Activated B cell treated with CpG ODN at 0.5 μM for 24 hours (primary cell): ENCODE results near the gene SAMM50. TPM values are rescaled to one million over a fixed set of nuclear protein-coding genes. Genes with fewer than 3 reads are reported as not detected.

Source experiments
- ATAC-seq: fragments of 200-7000 bp; cut with Tn5 transposase; one replicate; pipeline ENCODE4 v1.10.0; 2021; ENCODE audit warnings: low read depth, mild to moderate bottlenecking, moderate library complexity
- CTCF ChIA-PET: fragments of 350-600 bp; sonication (Branson Sonifier 250); formaldehyde crosslinking; loops from one replicate; lab custom pipeline; 2021; ENCODE audit warnings: antibody characterized with exemption; lab: Charles Lee
- POLR2A ChIA-PET: fragments of 350-600 bp; sonication (Branson Sonifier 250); formaldehyde crosslinking; loops from one replicate; lab custom pipeline; 2021; ENCODE audit warnings: antibody characterized with exemption; lab: Charles Lee
- DNase-seq: peaks from one replicate; pipeline ENCODE4 v3.0.0; 2022
- H3K27ac Mint-ChIP-seq: one replicate; pipeline ENCODE4 v1.8.0; 2020; ENCODE audit warnings: mixed read lengths
- H3K27me3 Mint-ChIP-seq: one replicate; pipeline ENCODE4 v1.8.0; 2021; ENCODE audit warnings: mixed read lengths
- H3K36me3 Mint-ChIP-seq: one replicate; pipeline ENCODE4 v1.8.0; 2021; ENCODE audit warnings: low read depth, mixed read lengths
- H3K4me1 Mint-ChIP-seq: one replicate; pipeline ENCODE4 v1.8.0; 2021; ENCODE audit warnings: mixed read lengths
- H3K4me3 Mint-ChIP-seq: one replicate; pipeline ENCODE4 v1.8.0; 2020; ENCODE audit warnings: mild to moderate bottlenecking, mixed read lengths
- H3K9me3 Mint-ChIP-seq: one replicate; pipeline ENCODE4 v1.8.0; 2020; ENCODE audit warnings: mixed read lengths
- CTCF ChIP-seq: fragments of 200-600 bp; IDR thresholded peaks from one replicate; pipeline ENCODE4 v1.8.0; 2022; ENCODE audit warnings: antibody characterized with exemption, mild to moderate bottlenecking
- intact Hi-C: fragments of 100-400 bp; cut with micrococcal nuclease; formaldehyde crosslinking; loops from one replicate; pipeline ENCODE4 v1.15.1; 2024
- total RNA-seq: library from RNA; stranded (reverse); gene quantifications from 2 replicates; pipeline ENCODE4 v1.2.3, GENCODE V29; 2022

SAMM50 gene
- total RNA-seq, 1 donor from 2014 or later: 51.2 TPM

DNA sequence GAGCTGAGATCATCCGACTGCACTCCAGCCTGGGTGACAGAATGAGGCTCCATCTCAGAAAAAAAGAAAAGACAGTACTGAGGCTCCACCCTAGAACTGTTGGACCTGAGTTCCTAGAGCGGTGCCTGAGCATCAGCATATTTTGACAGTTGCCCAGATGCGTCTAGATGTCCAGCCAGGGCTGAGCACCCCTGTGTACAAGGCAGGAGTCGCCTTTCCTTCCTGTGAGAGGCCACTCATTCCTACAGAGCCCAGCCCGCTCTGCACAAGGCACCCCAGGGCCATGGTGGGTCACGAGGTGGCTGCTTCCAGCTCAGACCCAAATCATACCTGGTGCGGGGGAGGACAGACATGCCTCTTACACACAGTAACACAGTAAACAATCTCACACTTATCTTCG is 15.9 kb downstream of the SAMM50 start:
- Mint-ChIP-seq H3K9me3 (no peaks in the 10 kb centered on the region), H3K27ac (no peak overlapping the region), H3K27me3 (no peaks in the 10 kb centered on the region), H3K4me1 (no peaks in the 10 kb centered on the region), H3K4me3 (no peak overlapping the region), H3K36me3 (peaks cover 93% of the 10 kb centered on the region)
- no peak for TF ChIP-seq CTCF
- DNase-seq: no peak
- CTCF ChIA-PET: no interaction called here
- no peak for ATAC-seq
- POLR2A ChIA-PET: no interaction called here
- intact Hi-C loops: no loop called here

GRCh38 chr22:43972931-43973462 is 17.8 kb downstream of the SAMM50 start:
- intact Hi-C loops: no loop called here
- CTCF ChIA-PET: no interaction called here
- no peak for ATAC-seq
- Mint-ChIP-seq H3K4me1 (no peaks in the 10 kb centered on the region), H3K9me3 (no peaks in the 10 kb centered on the region), H3K4me3 (no peak overlapping the region), H3K36me3 (peaks cover 95% of the 10 kb centered on the region), H3K27me3 (no peaks in the 10 kb centered on the region), H3K27ac (no peak overlapping the region)
- TF ChIP-seq CTCF: no peak
- no peak for DNase-seq
- POLR2A ChIA-PET: no interaction called here

- intact Hi-C loops: no loop called here
- H3K36me3 Mint-ChIP-seq: peaks cover 96% of the 10 kb centered on the region
Measured at GRCh38 chr22:43974028-43974545, 18.8 kb downstream of the SAMM50 start.

DNA sequence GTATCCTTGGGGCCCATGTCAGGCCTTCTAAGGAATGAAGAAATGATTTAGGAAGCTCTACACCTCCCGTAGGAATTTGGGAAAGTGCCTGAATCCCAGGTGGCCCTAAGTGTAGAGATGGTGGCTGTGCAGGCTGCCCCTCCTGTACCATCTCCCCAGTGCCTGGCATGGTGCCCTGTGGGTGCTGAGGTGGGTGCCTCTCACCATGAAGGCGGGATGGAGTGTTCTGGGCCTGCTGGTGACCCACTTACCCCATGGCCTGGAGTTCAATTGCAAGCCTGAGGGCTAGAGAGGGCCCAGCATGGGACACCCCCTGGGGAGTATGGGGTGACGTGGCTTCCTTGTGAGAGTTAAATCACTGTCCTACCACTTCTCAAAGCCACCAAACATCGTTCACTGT is 19.8 kb downstream of the SAMM50 start:
- CTCF ChIA-PET: no interaction called here
- Mint-ChIP-seq H3K4me1 (no peaks in the 10 kb centered on the region), H3K36me3 (peaks cover 96% of the 10 kb centered on the region), H3K4me3 (no peak overlapping the region), H3K27me3 (no peaks in the 10 kb centered on the region), H3K9me3 (no peaks in the 10 kb centered on the region), H3K27ac (no peak overlapping the region)
- TF ChIP-seq CTCF: no peak
- POLR2A ChIA-PET: no interaction called here
- intact Hi-C loops: no loop called here
- ATAC-seq (no peak), DNase-seq (no peak)

More at GRCh38 chr22:43974028-43974545, 18.8 kb downstream of the SAMM50 start:
- no peak for TF ChIP-seq CTCF
- no peak overlapping the region for H3K27ac Mint-ChIP-seq
- CTCF ChIA-PET: no interaction called here
- ATAC-seq (no peak), DNase-seq (no peak)
- H3K27me3 Mint-ChIP-seq: no peaks in the 10 kb centered on the region
- no peaks in the 10 kb centered on the region for H3K4me1 Mint-ChIP-seq
- H3K9me3 Mint-ChIP-seq: no peaks in the 10 kb centered on the region
- POLR2A ChIA-PET: no interaction called here
- H3K4me3 Mint-ChIP-seq: no peak overlapping the region

DNA sequence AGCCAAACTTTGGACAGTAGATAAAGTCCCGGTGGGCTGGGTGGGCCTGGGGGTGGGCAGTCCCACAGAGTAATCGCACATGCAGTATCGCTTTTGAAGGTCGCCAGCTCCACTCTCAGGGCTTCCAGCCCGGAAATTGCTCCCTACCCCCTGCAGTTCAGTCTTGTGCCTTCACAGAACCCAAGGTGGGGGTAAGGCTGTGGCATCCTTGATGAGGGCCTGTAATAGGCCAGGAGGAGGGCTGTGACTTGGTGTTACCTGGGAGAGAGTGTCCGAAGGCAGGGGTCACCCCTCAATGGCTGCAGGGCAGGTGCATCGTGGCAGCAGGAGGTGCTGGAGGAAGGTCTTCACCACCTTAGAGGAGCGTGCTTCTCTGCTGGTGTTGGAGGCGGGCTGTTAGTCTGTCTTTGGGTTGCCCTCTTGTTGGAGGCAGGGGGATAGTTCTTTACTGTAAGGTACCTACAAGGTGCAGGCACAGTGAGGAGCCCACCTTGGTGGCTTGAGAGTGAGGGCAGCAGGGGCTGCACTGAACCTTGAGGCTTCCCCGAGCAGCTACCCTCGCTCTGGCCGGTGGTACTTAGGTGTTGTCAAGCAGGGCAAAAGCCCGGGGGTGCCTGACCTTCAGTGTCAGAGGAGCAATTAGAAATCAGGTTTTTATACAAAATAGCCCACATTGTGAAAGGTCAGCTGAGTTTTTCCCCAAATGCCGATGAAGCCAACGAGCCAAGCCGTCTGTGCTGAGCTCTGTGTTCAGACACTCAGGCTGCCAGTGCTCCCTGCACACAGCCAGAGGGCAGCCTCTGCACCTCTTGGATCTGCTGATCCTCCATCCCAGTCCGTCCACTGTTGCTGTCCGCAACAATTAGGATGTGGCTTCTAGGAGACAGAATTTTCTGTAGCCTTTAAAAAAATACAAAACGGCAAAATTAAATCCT is 21.9 kb downstream of the SAMM50 start:
- Mint-ChIP-seq H3K27ac (no peak overlapping the region), H3K27me3 (no peaks in the 10 kb centered on the region), H3K4me3 (no peak overlapping the region), H3K9me3 (no peaks in the 10 kb centered on the region), H3K36me3 (peaks cover 95% of the 10 kb centered on the region), H3K4me1 (no peaks in the 10 kb centered on the region)
- no peak for TF ChIP-seq CTCF
- DNase-seq: no peak
- no peak for ATAC-seq
- ChIA-PET POLR2A (no interaction called here), CTCF (interaction anchor here (1.5 kb wide), 1 partner anchor 16 kb away, joined by 6 read pairs; no protein-coding TSS in a partner anchor)
- intact Hi-C loops: no loop called here
